Endothelial cell of umbilical vein (primary cell): ENCODE results near the gene MMP2. TPM values are rescaled to one million over a fixed set of nuclear protein-coding genes. Genes with fewer than 3 reads are reported as not detected.

ENCODE experiments used
- BruUV-seq: library from RNA; stranded (reverse); fragments of 400-500 nt; replicated peaks from 2 replicates; lab custom pipeline; 2021; lab: Mats Ljungman, UMichigan
- CTCF ChIA-PET: fragments of 300-600, 350-600 bp; sonication (Branson Sonifier 250); formaldehyde crosslinking; loops from one replicate; lab custom pipeline; 2021; ENCODE audit warnings: antibody characterized with exemption, inconsistent platforms; lab: Charles Lee
- POLR2A ChIA-PET: fragments of 300-600, 350-600 bp; sonication (Branson Sonifier 250); formaldehyde crosslinking; loops from one replicate; lab custom pipeline; 2021; ENCODE audit warnings: antibody characterized with exemption, inconsistent platforms; lab: Charles Lee
- DNase-seq: peaks from one replicate; pipeline ENCODE4 v3.0.0-alpha.2; 2011; ENCODE audit warnings: low read depth, low spot score
- FAIRE-seq: peaks from 2 replicates; lab custom pipeline; 2011; peaks lifted over from hg19 to GRCh38; lab: Jason Lieb, UNC
- H2AFZ ChIP-seq: 2 replicates; pipeline ENCODE4 v1.6.0; 2012; ENCODE audit warnings: low read depth, low read length, control low read depth, inconsistent platforms
- H3K27ac ChIP-seq: 2 replicates; pipeline ENCODE4 v1.5.1; 2011; ENCODE audit warnings: low read depth, mild to moderate bottlenecking, control low read depth, low read length, moderate library complexity; ENCODE audit not compliant: insufficient read depth
- H3K27me3 ChIP-seq, 2 experiments: 2 replicates each; pipeline versions ENCODE4 v1.6.0 to v1.6.1; 2011; ENCODE audit warnings: low read length in 2 of 2, mixed read lengths in 1 of 2; ENCODE audit not compliant: control insufficient read depth in 2 of 2, insufficient read depth in 2 of 2
- H3K36me3 ChIP-seq, 2 experiments: 2 replicates in 1 of 2; 3 replicates in 1 of 2; pipeline ENCODE4 v1.5.1; 2011; ENCODE audit warnings: low read length in 2 of 2, mild to moderate bottlenecking in 1 of 2, moderate library complexity in 1 of 2; ENCODE audit not compliant: control insufficient read depth in 2 of 2, insufficient read depth in 2 of 2; ENCODE audit errors: extremely low read depth in 1 of 2
- H3K4me1 ChIP-seq: 3 replicates; pipeline ENCODE4 v1.5.1; 2011; ENCODE audit warnings: mild to moderate bottlenecking, low read length; ENCODE audit not compliant: control insufficient read depth, insufficient read depth; ENCODE audit errors: extremely low read depth
- H3K4me2 ChIP-seq: 2 replicates; pipeline ENCODE4 v1.6.1; 2011; ENCODE audit warnings: low read length, control low read depth, mixed read lengths; ENCODE audit not compliant: insufficient read depth
- H3K4me3 ChIP-seq, 3 experiments: fragments of 200-600 bp in 1 of 3; sonication (generic), shearing (Covaris generic) in 1 of 3; replicated peaks in 1 of 3; 2 replicates each; pipeline ENCODE4 v1.5.1; 2011 to 2016; ENCODE audit warnings: control low read depth in 3 of 3, low read length in 3 of 3, mild to moderate bottlenecking in 2 of 3, inconsistent platforms in 1 of 3, low read depth in 1 of 3, moderate library complexity in 1 of 3; ENCODE audit not compliant: insufficient read depth in 1 of 3
- H3K79me2 ChIP-seq: 2 replicates; pipeline ENCODE4 v1.6.0; 2012; ENCODE audit warnings: low read length, inconsistent platforms; ENCODE audit not compliant: control insufficient read depth, insufficient read depth
- H3K9ac ChIP-seq: replicated peaks from 2 replicates; pipeline ENCODE3; 2011; ENCODE audit warnings: low read length, control low read depth; ENCODE audit not compliant: insufficient read depth; ENCODE audit errors: extremely low read depth
- H3K9me1 ChIP-seq: replicated peaks from 3 replicates; pipeline ENCODE4 v1.6.0; 2011; ENCODE audit warnings: mild to moderate bottlenecking, low read length; ENCODE audit not compliant: control insufficient read depth, insufficient read depth; ENCODE audit errors: extremely low read depth
- H3K9me3 ChIP-seq: replicated peaks from 2 replicates; pipeline ENCODE4 v1.5.1; 2012; ENCODE audit warnings: low read length, inconsistent platforms; ENCODE audit not compliant: control insufficient read depth, insufficient read depth
- H4K20me1 ChIP-seq: replicated peaks from 2 replicates; pipeline ENCODE3; 2011; ENCODE audit warnings: mild to moderate bottlenecking, low read length; ENCODE audit not compliant: control insufficient read depth, insufficient read depth; ENCODE audit errors: extremely low read depth
- CTCF ChIP-seq, 2 donors: IDR thresholded peaks; 1 replicate in 1 of 2; 2 replicates in 1 of 2; pipeline ENCODE4 v1.5.1; 2011; ENCODE audit warnings: low read length in 2 of 2, mild to moderate bottlenecking in 2 of 2, moderate library complexity in 2 of 2, control low read depth in 1 of 2, inconsistent platforms in 1 of 2, low read depth in 1 of 2; ENCODE audit not compliant: insufficient read depth in 1 of 2; ENCODE audit errors: extremely low read depth in 1 of 2
- EZH2 ChIP-seq: IDR thresholded peaks from 2 replicates; pipeline ENCODE4 v1.6.1; 2012; ENCODE audit warnings: borderline replicate concordance, low read depth, mild to moderate bottlenecking, moderate library complexity, low read length, inconsistent platforms; ENCODE audit not compliant: severe bottlenecking
- FOS ChIP-seq: IDR thresholded peaks from 2 replicates; pipeline ENCODE4 v1.6.1; 2011; ENCODE audit warnings: mild to moderate bottlenecking, low read length, moderate library complexity, borderline replicate concordance; ENCODE audit not compliant: insufficient read depth
- GATA2 ChIP-seq: IDR thresholded peaks from 2 replicates; pipeline ENCODE4 v1.7.0; 2011; ENCODE audit warnings: low read depth, mild to moderate bottlenecking, moderate library complexity, mixed read lengths, low read length; ENCODE audit not compliant: insufficient read length, insufficient read depth
- JUN ChIP-seq: IDR thresholded peaks from 2 replicates; pipeline ENCODE4 v1.6.1; 2011; ENCODE audit warnings: borderline replicate concordance, low read depth; ENCODE audit not compliant: insufficient read length, insufficient read depth
- MAX ChIP-seq: IDR thresholded peaks from 2 replicates; pipeline ENCODE4 v1.6.1; 2011; ENCODE audit not compliant: insufficient read depth, insufficient read length
- MYC ChIP-seq: IDR thresholded peaks from one replicate; pipeline ENCODE4 v1.6.1; 2011; ENCODE audit warnings: mild to moderate bottlenecking, low read depth, low read length
- POLR2A ChIP-seq: IDR thresholded peaks from 2 replicates; pipeline ENCODE4 v1.6.1; 2012; ENCODE audit warnings: low read depth, mild to moderate bottlenecking, control low read depth, low read length
- POLR2AphosphoS5 ChIP-seq: IDR thresholded peaks from 2 replicates; pipeline ENCODE4 v1.6.1; 2012; ENCODE audit warnings: low read depth, mild to moderate bottlenecking, control low read depth, low read length, moderate library complexity; ENCODE audit not compliant: insufficient read depth
- dilution Hi-C: fragments of 300-500 bp; cut with MboI; formaldehyde crosslinking; loops from one replicate; pipeline ENCODE4 v1.15.0; 2019; ENCODE audit warnings: low sequenced_read_pairs; ENCODE audit not compliant: extremely low pct_ligation_motif_present
- intact Hi-C: fragments of 100-400 bp; cut with micrococcal nuclease; formaldehyde crosslinking; loops from one replicate; pipeline ENCODE4 v1.10.0; 2022
- polyA plus RNA-seq, 4 experiments: library from polyadenylated mRNA; depleted of rRNA in 3 of 4; stranded (reverse) in 3 of 4; unstranded in 1 of 4; fragments of >200 nt; gene quantifications; 2 replicates each; pipeline versions ENCODE4 v1.2.1 to v1.2.3, GENCODE V29; 2011 to 2012; ENCODE audit warnings: missing spikeins in 1 of 4
- total RNA-seq: library from RNA; stranded (reverse); gene quantifications from 2 replicates; pipeline ENCODE4 v1.2.3, GENCODE V29; 2021

Gene MMP2
- total and polyA plus RNA-seq, 2 donors (not counting 3 experiments of a cell fraction or from before 2014, with no cell fraction given), result 771 to 1,508 TPM

- dilution Hi-C loops, result no loop called here
- CTCF ChIA-PET, result interaction anchor here (1.3 to 4.3 kb wide), 3 partner anchors 8 to 228 kb away, joined by 5 to 22 read pairs (median 6); no protein-coding TSS in a partner anchor
These were observed 5.4 kb upstream of the MMP2 start for GRCh38 chr16:55473587-55473986.

GRCh38 chr16:55474821-55475220, 4.2 kb upstream of the MMP2 start:
- no peak for DNase-seq
- no peaks in the 10 kb centered on the region for H3K27me3 ChIP-seq
- H3K9ac ChIP-seq, result no peak overlapping the region
- peaks cover 5% of the 10 kb centered on the region for H3K79me2 ChIP-seq
- intact Hi-C loops, result no loop called here
- H2AFZ ChIP-seq, result no peak overlapping the region
- CTCF ChIA-PET, result interaction anchor here (1.4 to 4.3 kb wide), 3 partner anchors 9 to 227 kb away, joined by 4 to 22 read pairs (median 6); no protein-coding TSS in a partner anchor
- dilution Hi-C loops, result no loop called here
- TF ChIP-seq POLR2AphosphoS5 (no peak), MYC (no peak), JUN (no peak), MAX (no peak), GATA2 (no peak), CTCF (IDR thresholded peaks at IDR 0.05; ENCODE audit: extremely low read depth in 1 of 2, insufficient read depth in 1 of 2, low read depth in 1 of 2, low read length in 2 of 2) (no peak), FOS (no peak), EZH2 (no peak), POLR2A (no peak)
- H3K4me2 ChIP-seq, result no peak overlapping the region
- H3K9me1 ChIP-seq, result no peaks in the 10 kb centered on the region
- peaks cover 26% of the 10 kb centered on the region for H3K4me1 ChIP-seq
- POLR2A ChIA-PET, result no interaction called here
- H3K27ac ChIP-seq, result no peak overlapping the region
- no peak for FAIRE-seq
- H3K4me3 ChIP-seq, result no peak overlapping the region
- no TSS peak for BruUV-seq
- H3K9me3 ChIP-seq, result no peaks in the 10 kb centered on the region
- no peaks in the 10 kb centered on the region for H4K20me1 ChIP-seq
- H3K36me3 ChIP-seq, result no peaks in the 10 kb centered on the region

More at GRCh38 chr16:55473587-55473986, 5.4 kb upstream of the MMP2 start:
- POLR2A ChIA-PET, result interaction anchor here (0.6 kb wide), 1 partner anchor 12 kb away, joined by 4 read pairs; no protein-coding TSS in a partner anchor
- Histone ChIP-seq H3K4me1 (peaks cover 23% of the 10 kb centered on the region), H3K36me3 (no peaks in the 10 kb centered on the region), H3K9me3 (no peaks in the 10 kb centered on the region), H3K4me3 (no peak overlapping the region), H3K79me2 (no peaks in the 10 kb centered on the region), H3K27ac (no peak overlapping the region), H2AFZ (no peak overlapping the region), H3K4me2 (no peak overlapping the region), H3K9ac (no peak overlapping the region), H3K9me1 (no peaks in the 10 kb centered on the region), H4K20me1 (no peaks in the 10 kb centered on the region), H3K27me3 (no peaks in the 10 kb centered on the region)
- BruUV-seq, result no TSS peak
- intact Hi-C loops, result no loop called here
- FAIRE-seq (no peak), DNase-seq (no peak)
- no peak for TF ChIP-seq POLR2A
